ENCODE data around the gene WDR41. TPM values are rescaled to one million over a fixed set of nuclear protein-coding genes. Genes with fewer than 3 reads are reported as not detected.

The WDR41 gene
- total RNA-seq, 1 experiment from 2014 or later = 64.5 TPM

- DNase-seq (ENCODE audit: low read depth, low spot score) = no peak
- in situ Hi-C loops (cut with HindIII; ENCODE audit: low pct_unique_long_range_greater_than_20kb, low sequenced_read_pairs) = no loop called here
Measured at GRCh38 chr5:77454123-77454522, 38.0 kb downstream of the WDR41 start.

- DNase-seq (ENCODE audit: low read depth, low spot score) = no peak
- in situ Hi-C loops (cut with HindIII; ENCODE audit: low pct_unique_long_range_greater_than_20kb, low sequenced_read_pairs) = no loop called here
Measured at GRCh38 chr5:77452351-77452750, 39.8 kb downstream of the WDR41 start.

- in situ Hi-C loops (cut with HindIII; ENCODE audit: low pct_unique_long_range_greater_than_20kb, low sequenced_read_pairs) = no loop called here
- DNase-seq (ENCODE audit: low read depth, low spot score) = no peak
Measured at GRCh38 chr5:77449981-77450380, 42.1 kb downstream of the WDR41 start.

- no peak for DNase-seq (ENCODE audit: low read depth, low spot score)
- in situ Hi-C loops (cut with HindIII; ENCODE audit: low pct_unique_long_range_greater_than_20kb, low sequenced_read_pairs) = no loop called here
Measured at GRCh38 chr5:77449277-77449676, 42.8 kb downstream of the WDR41 start.

- in situ Hi-C loops (cut with HindIII; ENCODE audit: low pct_unique_long_range_greater_than_20kb, low sequenced_read_pairs) = no loop called here
Measured at GRCh38 chr5:77448831-77449230, 43.3 kb downstream of the WDR41 start.

GRCh38 chr5:77444356-77444755 lies 47.8 kb downstream of the WDR41 start:
- in situ Hi-C loops (cut with HindIII; ENCODE audit: low pct_unique_long_range_greater_than_20kb, low sequenced_read_pairs) = no loop called here
- no peak for DNase-seq (ENCODE audit: low read depth, low spot score)

More at GRCh38 chr5:77448831-77449230, 43.3 kb downstream of the WDR41 start:
- no peak for DNase-seq (ENCODE audit: low read depth, low spot score)

GRCh38 chr5:77443670-77444069 lies 48.4 kb downstream of the WDR41 start:
- in situ Hi-C loops (cut with HindIII; ENCODE audit: low pct_unique_long_range_greater_than_20kb, low sequenced_read_pairs) = no loop called here

GRCh38 chr5:77438071-77438470 lies 54.0 kb downstream of the WDR41 start:
- in situ Hi-C loops (cut with HindIII; ENCODE audit: low pct_unique_long_range_greater_than_20kb, low sequenced_read_pairs) = no loop called here
- DNase-seq (ENCODE audit: low read depth, low spot score) = no peak

More at GRCh38 chr5:77443670-77444069, 48.4 kb downstream of the WDR41 start:
- DNase-seq (ENCODE audit: low read depth, low spot score) = no peak

- in situ Hi-C loops (cut with HindIII; ENCODE audit: low pct_unique_long_range_greater_than_20kb, low sequenced_read_pairs) = no loop called here
- peak; percentile 34 for DNase-seq (ENCODE audit: low read depth, low spot score)
Measured at GRCh38 chr5:77437194-77437593, 54.9 kb downstream of the WDR41 start.

GRCh38 chr5:77431719-77432118 lies 60.4 kb downstream of the WDR41 start:
- in situ Hi-C loops (cut with HindIII; ENCODE audit: low pct_unique_long_range_greater_than_20kb, low sequenced_read_pairs) = no loop called here

GRCh38 chr5:77431286-77431685 lies 60.8 kb downstream of the WDR41 start:
- in situ Hi-C loops (cut with HindIII; ENCODE audit: low pct_unique_long_range_greater_than_20kb, low sequenced_read_pairs) = no loop called here
- DNase-seq (ENCODE audit: low read depth, low spot score) = no peak

More at GRCh38 chr5:77431719-77432118, 60.4 kb downstream of the WDR41 start:
- DNase-seq (ENCODE audit: low read depth, low spot score) = no peak

- in situ Hi-C loops (cut with HindIII; ENCODE audit: low pct_unique_long_range_greater_than_20kb, low sequenced_read_pairs) = no loop called here
- no peak for DNase-seq (ENCODE audit: low read depth, low spot score)
Measured at GRCh38 chr5:77430726-77431125, 61.4 kb downstream of the WDR41 start.

GRCh38 chr5:77428526-77428925 lies 63.6 kb downstream of the WDR41 start:
- in situ Hi-C loops (cut with HindIII; ENCODE audit: low pct_unique_long_range_greater_than_20kb, low sequenced_read_pairs) = no loop called here

GRCh38 chr5:77427998-77428397 lies 64.1 kb downstream of the WDR41 start:
- DNase-seq (ENCODE audit: low read depth, low spot score) = no peak
- in situ Hi-C loops (cut with HindIII; ENCODE audit: low pct_unique_long_range_greater_than_20kb, low sequenced_read_pairs) = no loop called here

More at GRCh38 chr5:77428526-77428925, 63.6 kb downstream of the WDR41 start:
- DNase-seq (ENCODE audit: low read depth, low spot score) = no peak

- in situ Hi-C loops (cut with HindIII; ENCODE audit: low pct_unique_long_range_greater_than_20kb, low sequenced_read_pairs) = no loop called here
- DNase-seq (ENCODE audit: low read depth, low spot score) = no peak
Measured at GRCh38 chr5:77426670-77427069, 65.4 kb downstream of the WDR41 start.

GRCh38 chr5:77425998-77426659 lies 66.0 kb downstream of the WDR41 start:
- DNase-seq (ENCODE audit: low read depth, low spot score) = no peak
- in situ Hi-C loops (cut with HindIII; ENCODE audit: low pct_unique_long_range_greater_than_20kb, low sequenced_read_pairs) = no loop called here

- in situ Hi-C loops (cut with HindIII; ENCODE audit: low pct_unique_long_range_greater_than_20kb, low sequenced_read_pairs) = no loop called here
- DNase-seq (ENCODE audit: low read depth, low spot score) = no peak
Measured at GRCh38 chr5:77425420-77425819, 66.7 kb downstream of the WDR41 start.

GRCh38 chr5:77424921-77425320 lies 67.2 kb downstream of the WDR41 start:
- no peak for DNase-seq (ENCODE audit: low read depth, low spot score)
- in situ Hi-C loops (cut with HindIII; ENCODE audit: low pct_unique_long_range_greater_than_20kb, low sequenced_read_pairs) = no loop called here

GRCh38 chr5:77423022-77423750 lies 68.9 kb downstream of the WDR41 start:
- no peak for DNase-seq (ENCODE audit: low read depth, low spot score)
- in situ Hi-C loops (cut with HindIII; ENCODE audit: low pct_unique_long_range_greater_than_20kb, low sequenced_read_pairs) = no loop called here
